GM15510 (cell line): ENCODE data around the gene GALNT7.

ENCODE experiments used
- POLR2A ChIP-seq: IDR thresholded peaks from 3 replicates; pipeline ENCODE4 v1.6.1; 2011; ENCODE audit warnings: borderline replicate concordance; ENCODE audit not compliant: insufficient read length; ENCODE audit errors: extremely low read depth

Gene GALNT7

DNA sequence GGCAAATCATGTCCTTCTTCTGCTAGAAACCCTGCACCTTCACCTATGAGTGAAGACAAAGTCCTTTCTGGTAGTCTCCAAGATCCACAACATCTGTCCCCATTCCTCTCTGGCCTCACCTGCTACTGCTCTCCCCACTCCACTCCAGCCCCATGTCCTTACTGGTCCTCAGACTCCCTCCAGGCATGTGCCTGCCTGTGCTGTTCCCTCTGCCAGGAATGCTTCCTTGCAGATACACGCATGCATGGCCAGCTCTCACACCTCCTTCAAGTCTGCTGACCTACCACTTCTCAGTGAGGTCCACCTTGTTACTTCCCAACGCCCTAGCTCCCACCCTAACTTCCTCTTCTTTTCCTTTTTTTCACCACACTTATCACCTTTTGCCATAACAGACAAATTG is 147.4 kb downstream of the GALNT7 start:
- TF ChIP-seq POLR2A, result no peak

DNA sequence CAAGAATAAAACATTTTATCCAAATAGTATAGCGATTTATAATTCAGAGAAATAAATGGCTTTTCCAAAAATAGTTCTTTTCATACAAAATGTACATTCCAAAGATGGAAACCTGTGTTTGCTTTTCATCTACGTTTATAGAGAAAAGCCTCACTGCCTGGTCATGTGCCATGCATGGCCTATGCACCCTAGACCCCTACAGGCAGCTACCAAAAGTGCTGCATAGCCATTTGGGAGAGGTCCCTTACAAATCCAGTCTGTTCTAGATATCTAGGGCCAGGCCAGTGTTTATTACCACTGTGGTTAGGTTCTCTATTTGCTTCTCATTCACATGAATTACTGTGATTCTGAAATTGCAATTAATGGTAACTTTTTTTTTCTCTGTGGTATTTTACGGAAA is 148.4 kb downstream of the GALNT7 start:
- TF ChIP-seq POLR2A, result no peak

DNA sequence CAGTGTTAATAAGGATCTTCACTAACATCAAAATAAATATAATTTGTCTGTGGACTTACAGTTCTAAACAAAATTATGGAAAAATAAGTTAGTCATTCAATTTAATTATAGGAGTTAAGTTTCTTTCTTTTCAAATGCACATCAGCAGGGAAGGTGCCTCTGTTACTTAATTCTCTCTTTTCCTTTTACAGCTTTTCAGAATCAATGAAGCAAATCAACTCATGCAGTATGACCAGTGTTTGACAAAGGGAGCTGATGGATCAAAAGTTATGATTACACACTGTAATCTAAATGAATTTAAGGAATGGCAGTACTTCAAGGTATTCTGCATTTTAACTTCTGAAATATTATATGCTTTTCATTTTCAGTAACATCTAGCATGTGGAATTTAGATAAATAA is 149.6 kb downstream of the GALNT7 start:
- no peak for TF ChIP-seq POLR2A

DNA sequence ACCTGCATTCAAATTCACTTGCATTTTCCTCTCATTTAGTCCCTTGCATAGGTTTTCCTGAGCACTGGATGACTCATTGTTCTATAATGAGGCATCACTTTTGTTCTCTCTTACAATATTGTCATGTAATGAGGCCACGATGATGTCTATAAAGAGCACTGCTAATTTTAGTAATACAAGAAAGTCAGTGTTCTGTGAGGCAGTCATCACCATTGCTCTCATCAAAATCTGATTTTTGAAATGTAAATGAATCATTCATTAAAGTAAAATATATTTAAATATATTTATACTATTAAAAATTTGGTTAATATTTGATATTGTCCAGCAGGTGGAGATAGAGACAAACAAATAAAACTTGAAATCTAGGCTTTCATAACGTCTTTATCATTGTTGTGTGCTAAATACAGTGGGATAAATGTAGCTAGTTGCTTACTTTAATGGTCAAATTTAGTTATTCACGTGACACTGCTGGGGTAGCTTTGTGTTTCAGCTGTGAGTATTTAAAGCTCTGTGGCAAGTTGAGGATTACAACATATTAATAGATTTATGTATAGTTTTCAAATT is 150.1 kb downstream of the GALNT7 start:
- no peak for TF ChIP-seq POLR2A

DNA sequence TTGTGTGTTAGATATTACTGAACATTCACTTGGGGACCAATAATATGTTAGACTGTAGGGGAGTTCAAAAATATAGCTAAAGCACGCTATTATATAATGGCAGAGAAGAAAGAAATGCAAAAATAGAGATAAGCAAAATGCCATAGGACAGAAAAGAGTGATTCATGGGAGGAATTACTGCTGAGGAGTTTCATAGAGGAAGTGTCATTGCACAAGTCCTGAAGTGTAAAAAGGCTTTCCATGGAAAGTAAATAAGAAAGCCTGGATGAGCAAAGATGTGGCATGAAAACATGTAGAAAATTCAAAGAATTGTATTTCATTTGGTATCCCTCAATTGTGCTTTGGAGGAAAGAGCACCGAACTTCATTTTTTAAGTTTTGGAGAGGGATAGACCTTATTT is 151.1 kb downstream of the GALNT7 start:
- no peak for TF ChIP-seq POLR2A

DNA sequence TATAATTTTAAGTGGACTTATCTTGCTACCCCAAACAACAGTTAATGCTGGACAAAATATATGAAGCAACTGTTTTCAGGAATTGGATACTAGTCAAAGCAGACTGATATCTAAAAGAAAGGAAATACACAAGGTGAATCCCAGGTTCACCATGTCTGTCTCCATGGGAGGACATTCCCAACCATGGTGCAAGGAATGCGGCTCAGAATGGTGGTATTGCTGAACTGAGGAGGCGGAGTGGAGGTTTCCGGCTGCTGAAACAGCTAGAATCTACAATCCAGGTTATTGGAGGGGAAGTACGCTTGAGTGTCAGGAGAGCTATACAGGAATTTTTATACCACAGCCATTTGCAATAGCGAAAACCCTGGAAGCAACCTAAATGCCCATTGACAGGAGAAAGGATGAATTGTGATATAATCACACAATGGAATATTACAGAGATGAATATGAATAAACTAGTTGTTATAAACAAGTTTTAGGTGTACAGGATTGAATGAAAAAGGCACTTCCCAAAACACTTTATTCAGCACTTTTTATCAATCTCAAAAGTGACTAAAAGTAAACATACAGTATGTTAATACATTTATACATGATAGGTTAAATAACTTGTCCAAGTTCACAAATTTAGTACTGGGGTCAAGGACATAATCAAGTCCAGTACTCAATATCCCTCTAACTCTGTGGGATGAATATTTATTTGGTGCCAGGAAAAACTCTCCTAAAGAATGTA is 156.6 kb downstream of the GALNT7 start:
- TF ChIP-seq POLR2A, result no peak

DNA sequence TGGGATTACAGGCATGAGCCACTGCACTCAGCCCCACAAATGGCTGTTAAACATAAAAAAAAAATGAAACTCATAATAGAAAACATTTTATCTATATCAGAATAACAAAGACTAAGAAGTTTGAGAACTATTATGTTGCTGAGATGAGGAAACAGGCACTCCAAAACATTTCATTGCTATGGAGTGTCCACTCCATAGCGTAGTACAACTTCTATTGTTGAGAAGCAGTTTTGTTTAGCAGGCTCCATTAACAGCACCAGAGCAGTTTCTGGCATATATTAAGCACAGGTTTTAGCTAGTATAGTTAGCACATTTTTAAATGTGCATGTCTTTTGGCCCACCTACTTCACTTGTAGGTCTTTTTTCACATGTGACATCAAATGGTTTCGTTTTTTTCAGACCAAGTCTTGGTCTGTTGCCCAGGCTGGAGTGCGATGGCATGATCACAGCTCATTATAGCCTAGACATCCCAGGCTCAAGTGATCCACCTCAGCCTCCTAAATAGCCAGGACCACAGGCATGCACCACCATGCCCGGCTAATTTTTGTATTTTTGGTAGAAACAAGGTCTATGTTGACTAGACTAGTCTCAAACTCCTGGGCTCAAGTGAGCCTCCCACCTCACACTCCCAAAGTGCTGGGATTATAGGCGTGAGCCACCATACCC is 159.8 kb downstream of the GALNT7 start:
- TF ChIP-seq POLR2A, result no peak

DNA sequence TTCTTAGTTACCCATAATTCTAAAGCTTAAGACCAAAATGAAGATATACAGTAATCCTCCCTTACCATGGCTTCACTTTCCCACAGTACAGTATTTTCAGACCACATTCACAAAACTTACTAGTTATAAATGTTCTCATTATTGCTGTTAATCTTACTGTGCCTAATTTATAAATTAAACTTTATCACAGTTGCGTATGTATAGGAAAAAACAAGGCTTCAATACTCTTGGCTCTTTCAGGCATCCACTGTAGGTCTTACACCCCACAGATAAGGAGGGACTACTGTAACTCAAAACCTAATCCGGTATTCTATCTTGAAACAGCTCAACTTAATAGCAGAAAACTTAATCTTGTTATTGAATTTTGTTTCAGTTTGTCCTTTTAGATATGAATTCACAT is 162.0 kb downstream of the GALNT7 start:
- no peak for TF ChIP-seq POLR2A

DNA sequence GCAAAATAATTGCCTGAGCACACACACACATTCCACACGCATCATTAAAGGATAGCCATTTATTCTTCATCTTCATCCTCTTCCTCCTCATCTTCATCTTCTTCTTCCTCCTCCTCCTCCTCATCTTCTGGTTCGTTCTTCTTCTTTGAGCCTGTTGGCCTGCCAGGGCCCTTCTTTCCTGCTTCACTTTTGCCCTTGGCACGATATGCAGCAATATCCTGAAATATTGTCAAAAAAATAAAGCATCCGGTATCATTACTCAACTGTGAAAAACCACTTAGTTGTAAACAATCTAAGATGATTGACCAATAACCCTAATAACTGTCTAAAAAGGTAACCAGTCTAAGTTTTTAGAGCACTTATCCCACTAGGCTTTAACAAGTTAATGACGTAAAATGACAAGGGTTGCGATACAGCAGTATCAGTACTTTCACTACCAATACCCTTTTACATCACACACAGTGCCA is 163.4 kb downstream of the GALNT7 start:
- TF ChIP-seq POLR2A, result no peak

DNA sequence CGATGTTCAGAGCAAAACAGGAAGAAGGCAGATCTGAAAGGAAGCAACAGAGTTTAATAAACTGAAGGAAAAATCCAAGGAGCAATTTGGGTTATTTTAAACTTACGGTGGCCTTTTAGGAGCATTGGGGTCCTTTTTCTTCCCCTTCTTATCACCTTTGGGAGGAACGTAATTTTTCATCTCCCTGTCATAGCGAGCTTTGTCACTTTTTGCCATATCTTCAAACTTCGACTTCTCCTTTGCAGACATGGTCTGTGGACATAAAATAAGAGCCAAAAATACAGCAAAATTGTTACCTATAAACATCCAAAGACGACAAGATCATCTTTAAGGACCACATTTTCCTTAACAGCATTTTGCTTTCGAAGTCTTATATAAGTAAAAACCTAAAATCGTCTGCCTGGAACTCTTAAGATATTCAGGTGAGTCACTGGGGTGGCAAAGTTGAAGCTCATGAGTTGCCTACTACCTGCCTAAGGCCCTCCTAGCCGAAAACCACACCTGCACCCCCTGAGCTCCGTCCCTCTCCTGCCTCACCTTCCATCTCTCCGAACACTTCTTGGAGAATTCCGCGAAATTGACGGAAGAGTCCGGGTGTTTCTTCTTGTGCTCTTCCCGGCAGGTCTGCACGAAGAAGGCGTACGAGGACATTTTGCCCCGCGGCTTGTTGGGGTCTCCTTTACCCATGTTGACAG is 164.5 kb downstream of the GALNT7 start:
- TF ChIP-seq POLR2A, result no peak

DNA sequence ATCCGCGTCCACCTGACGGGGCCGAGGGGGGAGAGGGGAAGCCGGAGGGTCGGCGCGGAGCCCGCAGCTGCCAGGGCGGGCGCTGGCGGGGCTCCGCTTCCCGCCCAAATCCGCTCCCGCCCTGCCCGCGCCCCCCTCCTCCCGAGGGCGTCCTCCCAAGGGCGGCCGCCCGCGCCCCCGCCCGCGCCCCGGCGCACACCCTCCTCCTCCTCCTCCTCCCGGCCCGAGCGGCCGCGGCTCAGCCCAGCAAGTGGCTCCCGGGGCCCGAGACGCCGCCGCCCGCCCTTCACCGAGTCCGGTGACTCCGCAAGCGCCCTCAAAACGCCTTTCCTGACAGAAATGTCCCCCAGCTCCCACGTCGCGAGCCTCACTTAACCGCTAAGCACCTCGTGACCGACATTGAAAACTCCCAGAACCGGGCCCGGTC is 165.1 kb downstream of the GALNT7 start:
- no peak for TF ChIP-seq POLR2A

DNA sequence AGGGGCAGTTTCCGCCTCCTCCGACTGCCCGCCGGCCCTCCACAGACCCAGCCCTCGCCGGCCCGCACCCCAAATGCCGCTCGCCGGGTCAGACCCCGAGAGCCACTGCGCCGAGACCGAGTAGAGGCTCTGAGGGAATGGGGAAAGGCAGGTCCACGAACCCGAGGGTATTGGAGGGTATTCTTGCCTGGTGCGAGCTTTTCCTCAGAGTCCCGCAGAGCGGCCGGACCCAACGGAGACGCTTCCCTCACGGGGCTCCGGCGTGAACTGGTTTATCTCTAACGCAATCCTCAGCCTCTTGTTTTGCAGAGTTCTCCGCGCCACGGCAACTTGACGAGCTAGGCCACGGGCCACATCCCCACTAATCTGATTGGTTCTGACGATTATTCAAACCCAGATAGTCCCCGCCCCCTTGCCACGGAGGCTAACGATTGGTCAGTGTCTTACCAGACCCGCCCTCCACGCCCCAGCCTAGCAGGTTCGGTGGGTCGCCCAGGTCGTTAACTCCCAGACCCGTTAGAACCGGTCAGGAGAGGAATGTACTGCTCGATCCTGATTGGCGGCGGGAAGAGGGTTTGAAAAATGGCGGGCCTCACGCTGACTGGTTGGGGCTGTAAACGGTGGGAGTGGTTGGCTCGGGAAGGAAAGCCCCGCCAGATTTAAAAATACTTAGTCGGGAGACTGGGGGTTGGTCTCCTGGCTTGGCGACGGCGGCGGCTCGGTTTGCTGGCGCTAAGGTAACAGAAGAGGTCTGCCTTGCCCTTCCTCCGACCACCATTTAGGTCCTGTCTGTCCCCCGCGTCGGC is 165.7 kb downstream of the GALNT7 start, which contains the start of gene HMGB2:
Gene HMGB2 (minus strand): TSS at position 274 of the 806 bp plus-strand sequence. CDS start 709 bp downstream, outside the sequence.
- peak; percentile 98 for TF ChIP-seq POLR2A

DNA sequence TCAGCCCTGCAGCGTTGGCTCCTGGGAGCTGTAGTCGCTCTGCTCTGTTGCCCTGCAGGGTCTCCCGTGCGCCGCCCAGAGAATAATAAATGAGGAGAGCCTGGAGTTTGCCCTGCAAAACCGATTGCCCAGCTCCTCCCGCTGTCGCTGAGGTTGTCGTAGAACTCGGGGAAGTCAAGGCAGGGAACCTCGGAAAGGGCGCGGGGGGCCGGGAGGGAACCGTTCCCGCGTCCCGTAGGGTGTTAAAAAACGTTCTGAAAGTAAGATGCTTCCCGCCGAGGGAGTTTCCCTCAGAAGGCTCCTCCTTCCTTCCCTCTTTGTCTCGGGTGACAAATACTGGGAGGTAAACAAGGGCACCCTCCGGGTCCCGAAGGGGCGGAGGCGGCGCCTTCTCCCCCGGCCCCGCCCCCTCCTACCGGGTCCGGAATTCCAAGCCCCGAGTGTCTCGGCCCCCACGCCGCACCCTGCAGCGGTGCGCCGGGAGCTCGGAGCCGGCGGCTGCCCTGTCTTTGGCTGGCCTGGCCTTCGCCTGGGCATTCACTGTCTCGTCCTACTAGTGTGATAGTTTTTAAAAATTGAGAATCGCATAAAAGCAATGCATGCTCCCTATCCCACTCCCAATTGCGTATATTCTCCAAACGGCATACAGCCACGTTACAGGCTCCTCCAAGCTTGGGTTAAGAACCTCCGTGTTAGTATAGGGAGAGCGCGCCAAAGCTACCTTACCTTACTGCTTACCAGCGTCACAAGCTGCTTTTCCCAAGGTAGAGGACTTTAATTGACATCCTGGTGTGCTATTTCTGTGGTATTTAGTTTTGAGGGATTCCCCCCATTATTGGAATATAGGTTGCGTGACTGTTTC is 166.5 kb downstream of the GALNT7 start:
- TF ChIP-seq POLR2A, result peak; percentile 72
